A549 (cell line): Measurements from ENCODE around the gene NPAS2. TPM values are rescaled to one million over a fixed set of nuclear protein-coding genes. Genes with fewer than 3 reads are reported as not detected.
A peak's percentile ranks its signal among the peaks of the same experiment; 100 is the strongest.

ENCODE experiments used
- ATAC-seq, 2 experiments: fragments of 200-7000 bp in 1 of 2; fragments of >200 bp in 1 of 2; cut with Nextera tagmentation in 1 of 2; cut with Tn5 transposase in 1 of 2; 3 replicates each; pipeline versions ENCODE4 v1.8.0 to v1.9.1; 2018 to 2020; ENCODE audit warnings: mild to moderate bottlenecking in 1 of 2, moderate library complexity in 1 of 2
- CTCF ChIA-PET: fragments of 300-600 bp; sonication (Branson Sonifier 250); formaldehyde crosslinking; extraction: SDS; loops from one replicate; lab custom pipeline; 2021; ENCODE audit warnings: antibody characterized with exemption, inconsistent platforms; lab: Yijun Ruan, JAX
- POLR2A ChIA-PET: fragments of 350-600 bp; formaldehyde crosslinking; extraction: SDS; loops from one replicate; lab custom pipeline; 2021; ENCODE audit warnings: antibody characterized with exemption, inconsistent platforms; lab: Yijun Ruan, JAX
- DNase-seq, 2 experiments: peaks; one replicate each; pipeline versions ENCODE4 v3.0.0 to v3.0.0-alpha.2; 2011 to 2016; ENCODE audit warnings: low read depth in 1 of 2, low spot score in 1 of 2
- FAIRE-seq: peaks from 2 replicates; lab custom pipeline; 2011; peaks lifted over from hg19 to GRCh38; lab: Jason Lieb, UNC
- H3K27ac ChIP-seq, 2 experiments: fragments of >200 bp; sonication (Bioruptor Twin); formaldehyde crosslinking; 3 replicates each; pipeline ENCODE4 v1.5.1; 2016 to 2017
- H3K4me1 ChIP-seq: fragments of >200 bp; sonication (Bioruptor Twin); formaldehyde crosslinking; 3 replicates; pipeline ENCODE4 v1.6.1; 2016
- H3K4me2 ChIP-seq: fragments of >200 bp; sonication (Bioruptor Twin); formaldehyde crosslinking; 3 replicates; pipeline ENCODE4 v1.6.1; 2016
- H3K4me3 ChIP-seq: fragments of >200 bp; sonication (Bioruptor Twin); formaldehyde crosslinking; 3 replicates; pipeline ENCODE4 v1.5.1; 2016
- H3K9me3 ChIP-seq: fragments of >200 bp; sonication (Bioruptor Twin); formaldehyde crosslinking; 3 replicates; pipeline ENCODE4 v1.6.1; 2016
- CBX2 ChIP-seq: fragments of 200-600 bp; sonication (generic); IDR thresholded peaks from 2 replicates; pipeline ENCODE4 v1.6.1; 2016; ENCODE audit warnings: low read depth, mild to moderate bottlenecking, borderline replicate concordance
- FOSL2 ChIP-seq, 2 experiments: fragments of 450-650 bp in 1 of 2; fragments of >200 bp in 1 of 2; sonication (Bioruptor Twin) in 1 of 2; formaldehyde crosslinking; IDR thresholded peaks; 2 replicates each; pipeline versions ENCODE4 v1.5.0 to v1.6.1; 2016 to 2020; ENCODE audit warnings: mild to moderate bottlenecking in 1 of 2, moderate library complexity in 1 of 2
- HES2 ChIP-seq: fragments of >200 bp; sonication (Bioruptor Twin); formaldehyde crosslinking; IDR thresholded peaks from 2 replicates; pipeline ENCODE4 v1.6.1; 2016
- KDM5A ChIP-seq: fragments of 200-600 bp; sonication (generic); IDR thresholded peaks from 2 replicates; pipeline ENCODE4 v1.6.1; 2016; ENCODE audit warnings: antibody characterized with exemption, mild to moderate bottlenecking
- MAFK ChIP-seq: fragments of 450-650 bp; IDR thresholded peaks from 2 replicates; pipeline ENCODE4 v1.6.1; 2014; ENCODE audit not compliant: partially characterized antibody
- MAX ChIP-seq: IDR thresholded peaks from 2 replicates; pipeline ENCODE4 v1.6.1; 2012
- MAZ ChIP-seq: fragments of 150-350 bp; IDR thresholded peaks from 2 replicates; pipeline ENCODE4 v1.6.1; 2014; ENCODE audit warnings: antibody characterized with exemption, low read depth, low read length, borderline replicate concordance
- NR3C1 ChIP-seq: fragments of >200 bp; sonication (Bioruptor Twin); formaldehyde crosslinking; IDR thresholded peaks from 3 replicates; pipeline ENCODE4 v1.6.1; 2017
- RFX5 ChIP-seq: fragments of 450-650 bp; IDR thresholded peaks from 2 replicates; pipeline ENCODE4 v1.7.1; 2014; ENCODE audit warnings: antibody characterized with exemption, mild to moderate bottlenecking, moderate library complexity
- ZC3H11A ChIP-seq: fragments of 450-650 bp; IDR thresholded peaks from 2 replicates; pipeline ENCODE4 v1.6.1; 2014; ENCODE audit warnings: antibody characterized with exemption, mild to moderate bottlenecking
- WGBS: methylation state at CpG from one replicate; pipeline ENCODE4 v1.1.6; 2017; ENCODE audit errors: missing lambda C conversion rate; 5-methylcytosine and 5-hydroxymethylcytosine counted together
- polyA plus RNA-seq, 4 experiments: library from polyadenylated mRNA; depleted of rRNA in 3 of 4; stranded (reverse); fragments of >200 nt; fragmentation: RNase III in 1 of 4; extraction: RNeasy Plus Mini Kit Qiagen cat#74134 plus additional on column Dnase treatment in 1 of 4; gene quantifications; 2 replicates in 3 of 4; 3 replicates in 1 of 4; pipeline ENCODE4 v1.2.3, GENCODE V29; 2011 to 2017
- TF ChIP-seq, protein P1 (sequence below): IDR thresholded peaks from 2 replicates; pipeline ENCODE4 v1.6.1; 2012
- TF ChIP-seq, protein P2 (sequence below): fragments of 450-650 bp; IDR thresholded peaks from 2 replicates; pipeline ENCODE4 v1.6.1; 2014; ENCODE audit warnings: antibody characterized with exemption

Gene NPAS2
- polyA plus RNA-seq, 2 of the 4 experiments (the other 2 are of a cell fraction), result 31.4 to 56.1 TPM

DNA sequence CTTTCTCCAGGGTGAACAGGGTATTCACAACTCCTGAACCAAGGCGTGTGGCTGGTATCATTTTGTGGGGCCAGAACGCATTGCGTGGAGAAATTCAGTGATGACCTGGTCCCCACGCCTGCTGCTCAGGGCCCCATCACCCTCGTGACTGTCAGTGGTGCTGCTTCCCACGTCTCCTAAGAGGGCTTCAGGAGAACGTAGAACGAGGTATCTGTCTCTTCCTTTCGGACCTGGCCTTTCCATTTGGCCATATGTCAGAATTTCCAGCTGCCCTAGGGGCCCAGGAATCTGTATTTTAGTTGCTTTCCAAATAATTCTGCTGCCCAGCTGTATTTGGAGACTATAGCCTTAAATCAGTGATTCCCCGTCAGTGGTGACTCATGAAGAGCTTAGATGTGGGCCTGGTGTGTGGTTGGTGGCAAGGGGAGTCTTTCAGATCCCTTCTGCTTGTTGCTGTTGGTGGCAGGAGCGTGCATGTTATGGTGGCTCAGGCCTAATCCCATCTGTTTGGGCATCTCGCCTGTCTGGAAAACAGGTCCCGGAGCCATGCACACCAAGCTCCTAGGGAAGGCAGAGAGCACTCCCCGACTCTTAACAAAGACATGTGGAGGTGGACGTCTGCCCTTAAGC is 56.4 kb downstream of the NPAS2 start:
- ChIA-PET POLR2A (no interaction called here), CTCF (interaction anchor here (0.8 to 3.7 kb wide), 3 partner anchors 12 to 266 kb away, joined by 3 to 15 read pairs (median 3); no protein-coding TSS in a partner anchor)
- WGBS, result 91% methylated on average over 15 of the region's 15 CpGs
- no peak for TF ChIP-seq MAX
- no peak for DNase-seq
- no peak for FAIRE-seq
- no peak for ATAC-seq
- Histone ChIP-seq H3K27ac (peak overlapping the region in 1 of 2 experiments; percentile 35; a peak in 2 of 6 replicates), H3K4me3 (no peak overlapping the region), H3K4me2 (no peak overlapping the region), H3K4me1 (peaks cover 40% of the 10 kb centered on the region), H3K9me3 (no peaks in the 10 kb centered on the region)

DNA sequence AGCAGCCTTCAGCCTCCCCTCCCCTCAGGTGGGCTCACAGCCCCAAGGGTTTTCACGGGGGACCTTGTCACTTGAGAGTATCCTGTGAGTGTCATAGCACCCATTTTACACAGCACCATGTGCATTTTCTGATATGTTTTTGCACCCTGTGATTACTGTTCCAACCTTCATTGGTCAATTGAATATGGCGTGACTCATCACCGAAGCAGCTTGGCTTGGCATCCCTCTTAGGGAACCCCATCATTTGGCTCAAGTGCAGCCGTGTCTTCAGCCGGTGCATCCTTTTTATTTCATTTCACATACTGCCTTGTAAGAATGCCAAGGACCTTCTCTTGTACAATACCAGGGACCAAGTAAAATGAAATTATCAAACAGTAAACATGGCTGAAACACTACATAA is 57.6 kb downstream of the NPAS2 start:
- no peak for DNase-seq
- H3K27ac ChIP-seq, result peak overlapping the region in 1 of 2 experiments; percentile 67; a peak in 3 of 6 replicates
- WGBS, result 60% methylated on average over 5 of the region's 5 CpGs

GRCh38 chr2:100878000-100878791 is 58.3 kb downstream of the NPAS2 start:
- TF ChIP-seq ZC3H11A, result no peak
- TF ChIP-seq MAFK, result peak; percentile 67
- no peaks in the 10 kb centered on the region for H3K9me3 ChIP-seq
- ChIA-PET CTCF (interaction anchor here (0.8 to 3.7 kb wide), 4 partner anchors 18 to 268 kb away, joined by 3 to 15 read pairs (median 5); no protein-coding TSS in a partner anchor), POLR2A (no interaction called here)
- no peak overlapping the region for H3K4me3 ChIP-seq
- DNase-seq (no peak), ATAC-seq (no peak; a peak in 1 of 6 replicates), FAIRE-seq (no peak)
- H3K4me1 ChIP-seq, result peaks cover 58% of the 10 kb centered on the region
- WGBS, result 81% methylated on average over 16 of the region's 16 CpGs
- peak overlapping the region in 1 of 2 experiments; percentile 67; a peak in 3 of 6 replicates for H3K27ac ChIP-seq
- peak overlapping the region; percentile 15; the same call in 2 of the 3 replicates for H3K4me2 ChIP-seq

More for the DNA sequence above, 57.6 kb downstream of the NPAS2 start:
- ChIA-PET CTCF (interaction anchor here (1.5 to 3.7 kb wide), 3 partner anchors 17 to 267 kb away, joined by 5 to 15 read pairs (median 5); no protein-coding TSS in a partner anchor), POLR2A (no interaction called here)
- Histone ChIP-seq H3K4me2 (peak overlapping the region; percentile 15), H3K4me3 (no peak overlapping the region), H3K9me3 (no peaks in the 10 kb centered on the region), H3K4me1 (peaks cover 52% of the 10 kb centered on the region)
- FAIRE-seq, result no peak
- no peak; a peak in 2 of 6 replicates for ATAC-seq
- no peak for TF ChIP-seq NR3C1
- TF ChIP-seq FOSL2 (IDR thresholded peaks at IDR 0.05), result no peak
- TF ChIP-seq FOSL2 (CRISPR knock-in tag; IDR thresholded peaks at IDR 0.05), result peak; percentile 22; the same call in 1 of the 2 replicates

- DNase-seq, result no peak
- POLR2A ChIA-PET, result no interaction called here
- ATAC-seq, result no peak
- TF ChIP-seq, protein P1, sequence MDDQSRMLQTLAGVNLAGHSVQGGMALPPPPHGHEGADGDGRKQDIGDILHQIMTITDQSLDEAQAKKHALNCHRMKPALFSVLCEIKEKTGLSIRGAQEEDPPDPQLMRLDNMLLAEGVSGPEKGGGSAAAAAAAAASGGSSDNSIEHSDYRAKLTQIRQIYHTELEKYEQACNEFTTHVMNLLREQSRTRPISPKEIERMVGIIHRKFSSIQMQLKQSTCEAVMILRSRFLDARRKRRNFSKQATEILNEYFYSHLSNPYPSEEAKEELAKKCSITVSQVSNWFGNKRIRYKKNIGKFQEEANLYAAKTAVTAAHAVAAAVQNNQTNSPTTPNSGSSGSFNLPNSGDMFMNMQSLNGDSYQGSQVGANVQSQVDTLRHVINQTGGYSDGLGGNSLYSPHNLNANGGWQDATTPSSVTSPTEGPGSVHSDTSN, result no peak
- no peak for TF ChIP-seq MAZ
- TF ChIP-seq HES2, result no peak
- Histone ChIP-seq H3K9me3 (no peaks in the 10 kb centered on the region), H3K4me2 (no peak overlapping the region), H3K27ac (peak overlapping the region in 1 of 2 experiments; percentile 21; a peak in 2 of 6 replicates), H3K4me3 (no peak overlapping the region), H3K4me1 (peaks cover 69% of the 10 kb centered on the region)
- WGBS, result 90% methylated on average over 3 of the region's 3 CpGs
- no peak for FAIRE-seq
- CTCF ChIA-PET, result interaction anchor here (3.7 kb wide), 1 partner anchor 269 kb away, joined by 15 read pairs; no protein-coding TSS in a partner anchor
Observed at GRCh38 chr2:100879296-100879695, 59.4 kb downstream of the NPAS2 start.

GRCh38 chr2:100880036-100880435 is 60.1 kb downstream of the NPAS2 start:
- peak overlapping the region in 1 of 2 experiments; percentile 84; a peak in 4 of 6 replicates for H3K27ac ChIP-seq
- no peak overlapping the region for H3K4me2 ChIP-seq
- FAIRE-seq (no peak), DNase-seq (no peak), ATAC-seq (no peak)
- WGBS, result 92% methylated on average over 5 of the region's 5 CpGs
- H3K4me3 ChIP-seq, result no peak overlapping the region
- TF ChIP-seq, protein P2, sequence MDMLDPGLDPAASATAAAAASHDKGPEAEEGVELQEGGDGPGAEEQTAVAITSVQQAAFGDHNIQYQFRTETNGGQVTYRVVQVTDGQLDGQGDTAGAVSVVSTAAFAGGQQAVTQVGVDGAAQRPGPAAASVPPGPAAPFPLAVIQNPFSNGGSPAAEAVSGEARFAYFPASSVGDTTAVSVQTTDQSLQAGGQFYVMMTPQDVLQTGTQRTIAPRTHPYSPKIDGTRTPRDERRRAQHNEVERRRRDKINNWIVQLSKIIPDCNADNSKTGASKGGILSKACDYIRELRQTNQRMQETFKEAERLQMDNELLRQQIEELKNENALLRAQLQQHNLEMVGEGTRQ, result no peak
- TF ChIP-seq RFX5 (no peak), CBX2 (no peak), KDM5A (no peak)
- no peaks in the 10 kb centered on the region for H3K9me3 ChIP-seq
- ChIA-PET POLR2A (no interaction called here), CTCF (no interaction called here)
- peaks cover 77% of the 10 kb centered on the region for H3K4me1 ChIP-seq
